ENCODE measurements around the gene CGB2. TPM values are rescaled to one million over a fixed set of nuclear protein-coding genes. Genes with fewer than 3 reads are reported as not detected.
"Not testable (repeated sequence)": the region's sequence is repeated elsewhere in the genome, so short reads cannot be mapped to it uniquely, and the experiment has no call there.

Gene CGB2
- total RNA-seq, 4 donors from 2014 or later, result not detected

DNA sequence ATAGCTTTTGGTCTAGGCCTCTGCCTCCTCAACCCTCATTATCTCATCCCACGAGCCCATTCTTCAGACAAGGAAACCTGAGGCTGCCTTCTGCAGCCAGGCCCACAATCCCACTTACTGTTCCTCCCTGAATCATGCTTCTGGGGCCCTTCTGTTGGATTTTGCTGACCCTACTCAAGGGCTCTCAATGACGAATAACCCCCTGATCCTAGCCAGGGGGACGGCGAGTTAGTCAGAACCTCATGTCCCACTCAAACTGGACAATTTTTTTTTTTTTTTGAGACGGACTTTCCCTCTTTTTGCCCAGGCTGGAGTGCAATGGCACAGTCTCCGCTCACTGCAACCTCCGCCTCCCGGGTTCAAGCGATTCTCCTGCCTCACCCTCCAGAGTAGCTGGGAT is 9.6 kb upstream of the CGB2 start:
- H3K36me3 ChIP-seq, result no peaks in the 10 kb centered on the region
- no peak overlapping the region for H3K4me3 ChIP-seq
- H3K9me3 ChIP-seq, result no peaks in the 10 kb centered on the region
- no peak for DNase-seq
- TF ChIP-seq, protein P1, sequence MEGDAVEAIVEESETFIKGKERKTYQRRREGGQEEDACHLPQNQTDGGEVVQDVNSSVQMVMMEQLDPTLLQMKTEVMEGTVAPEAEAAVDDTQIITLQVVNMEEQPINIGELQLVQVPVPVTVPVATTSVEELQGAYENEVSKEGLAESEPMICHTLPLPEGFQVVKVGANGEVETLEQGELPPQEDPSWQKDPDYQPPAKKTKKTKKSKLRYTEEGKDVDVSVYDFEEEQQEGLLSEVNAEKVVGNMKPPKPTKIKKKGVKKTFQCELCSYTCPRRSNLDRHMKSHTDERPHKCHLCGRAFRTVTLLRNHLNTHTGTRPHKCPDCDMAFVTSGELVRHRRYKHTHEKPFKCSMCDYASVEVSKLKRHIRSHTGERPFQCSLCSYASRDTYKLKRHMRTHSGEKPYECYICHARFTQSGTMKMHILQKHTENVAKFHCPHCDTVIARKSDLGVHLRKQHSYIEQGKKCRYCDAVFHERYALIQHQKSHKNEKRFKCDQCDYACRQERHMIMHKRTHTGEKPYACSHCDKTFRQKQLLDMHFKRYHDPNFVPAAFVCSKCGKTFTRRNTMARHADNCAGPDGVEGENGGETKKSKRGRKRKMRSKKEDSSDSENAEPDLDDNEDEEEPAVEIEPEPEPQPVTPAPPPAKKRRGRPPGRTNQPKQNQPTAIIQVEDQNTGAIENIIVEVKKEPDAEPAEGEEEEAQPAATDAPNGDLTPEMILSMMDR (IDR thresholded peaks at IDR 0.05), result no peak
- in situ Hi-C loops (cut with MboI; ENCODE audit: low pct_ligation_motif_present in 1 of 4, low pct_unique_long_range_greater_than_20kb in 1 of 4, low sequenced_read_pairs in 3 of 4) (no loop called here), intact Hi-C loops (cut with DNase I; ENCODE audit: low total_unique reads) (no loop called here)
- peaks cover 9 to 25% (median 23%) of the 10 kb centered on the region in 4 donors for H3K4me1 ChIP-seq
- peaks cover 40% of the 10 kb centered on the region for H3K27me3 ChIP-seq
- WGBS, 2 donors (ENCODE audit: low coverage in 1 of 2), result 88 to 94% methylated on average over 8 to 9 of the region's 9 CpGs
- no peak overlapping the region for H3K27ac ChIP-seq

DNA sequence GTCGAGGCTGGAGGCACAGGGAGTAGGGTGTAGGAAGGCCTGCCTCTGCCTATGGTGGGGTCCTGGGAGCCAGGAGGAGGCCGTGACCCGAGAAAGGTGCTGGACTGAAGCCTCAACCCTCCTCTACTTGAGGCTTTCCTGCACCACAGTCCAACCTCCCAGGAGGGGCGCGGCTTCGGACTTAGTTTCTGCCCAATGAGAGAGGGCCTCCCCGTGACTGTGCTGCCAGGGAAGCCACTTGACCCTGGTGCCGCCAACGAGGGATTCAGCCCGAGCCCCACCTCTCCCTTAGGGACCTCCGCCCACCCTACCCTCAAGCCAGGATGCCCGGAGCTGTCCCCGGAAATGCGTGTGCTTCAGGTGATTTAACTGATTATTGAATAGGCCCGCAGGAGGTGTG is 7.5 kb upstream of the CGB2 start, which contains the start of gene CGB3:
CGB3 (minus strand) TSS at position 101 of the 400 bp plus-strand sequence. CDS start 362 bp downstream, outside the sequence.
- H3K36me3 ChIP-seq; DNase-seq; H3K4me1 ChIP-seq; intact Hi-C loops (cut with DNase I; ENCODE audit: low total_unique reads); in situ Hi-C loops (cut with MboI; ENCODE audit: low pct_ligation_motif_present in 1 of 4, low pct_unique_long_range_greater_than_20kb in 1 of 4, low sequenced_read_pairs in 3 of 4); H3K27ac ChIP-seq; H3K9me3 ChIP-seq; H3K4me3 ChIP-seq: not testable (repeated sequence)
- 60% methylated on average over 9 of the region's 15 CpGs; no CpG with 5 or more reads in 1 of the 2 donors for WGBS, 2 donors (ENCODE audit: low coverage in 1 of 2)
- H3K27me3 ChIP-seq, result peaks cover 25% of the 10 kb centered on the region

DNA sequence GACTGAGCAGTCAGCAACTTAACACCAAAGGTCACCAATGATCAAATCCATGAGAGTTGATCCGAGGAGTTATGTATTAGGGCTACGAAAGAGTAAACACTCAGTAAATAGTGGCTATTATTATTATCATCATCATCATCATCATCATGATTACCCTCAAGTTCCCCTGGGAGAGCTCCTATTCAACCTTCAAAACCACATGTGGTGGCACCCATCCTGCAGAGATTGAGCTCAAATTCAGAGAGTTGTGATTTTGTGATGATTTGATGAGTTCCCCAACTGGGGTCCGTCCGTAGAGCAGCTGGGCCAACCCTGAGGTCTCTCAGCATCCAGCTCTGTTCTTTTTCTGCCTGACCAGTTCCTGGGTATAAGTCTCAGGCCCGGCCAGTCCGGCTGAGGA is 6.6 kb upstream of the CGB2 start:
- H3K4me3 ChIP-seq; intact Hi-C loops (cut with DNase I; ENCODE audit: low total_unique reads); H3K36me3 ChIP-seq; DNase-seq; H3K4me1 ChIP-seq; in situ Hi-C loops (cut with MboI; ENCODE audit: low pct_ligation_motif_present in 1 of 4, low pct_unique_long_range_greater_than_20kb in 1 of 4, low sequenced_read_pairs in 3 of 4); H3K9me3 ChIP-seq; H3K27ac ChIP-seq: not testable (repeated sequence)
- H3K27me3 ChIP-seq, result peaks cover 17% of the 10 kb centered on the region
- 82 to 100% methylated on average over 2 to 4 of the region's 6 CpGs for WGBS, 2 donors (ENCODE audit: low coverage in 1 of 2)

DNA sequence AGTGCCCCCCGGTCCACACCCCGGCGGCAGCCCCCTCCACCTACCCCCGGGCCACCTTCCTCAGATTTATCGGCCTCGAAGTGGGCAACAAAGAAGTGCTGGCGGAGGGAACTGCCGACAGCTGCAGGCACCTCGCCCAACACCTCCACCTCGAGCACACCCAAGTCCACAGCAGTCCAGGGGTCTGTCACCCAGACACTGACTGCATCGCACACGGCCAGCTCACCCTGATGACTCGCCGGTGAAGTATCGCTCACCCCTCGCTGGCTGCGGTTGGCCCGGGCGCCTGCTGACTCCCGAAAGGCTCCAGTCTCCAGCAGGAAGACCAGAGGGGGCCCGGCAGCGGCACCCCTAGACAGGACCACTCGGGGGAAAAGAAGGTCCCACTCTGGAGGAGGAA is 6.1 kb upstream of the CGB2 start:
- intact Hi-C loops (cut with DNase I; ENCODE audit: low total_unique reads); DNase-seq; H3K4me1 ChIP-seq; H3K36me3 ChIP-seq; in situ Hi-C loops (cut with MboI; ENCODE audit: low pct_ligation_motif_present in 1 of 4, low pct_unique_long_range_greater_than_20kb in 1 of 4, low sequenced_read_pairs in 3 of 4); H3K4me3 ChIP-seq; H3K27ac ChIP-seq; H3K9me3 ChIP-seq: not testable (repeated sequence)
- H3K27me3 ChIP-seq, result peaks cover 12% of the 10 kb centered on the region
- WGBS, 2 donors (ENCODE audit: low coverage in 1 of 2), result 60 to 85% methylated on average over 1 to 16 of the region's 23 CpGs

DNA sequence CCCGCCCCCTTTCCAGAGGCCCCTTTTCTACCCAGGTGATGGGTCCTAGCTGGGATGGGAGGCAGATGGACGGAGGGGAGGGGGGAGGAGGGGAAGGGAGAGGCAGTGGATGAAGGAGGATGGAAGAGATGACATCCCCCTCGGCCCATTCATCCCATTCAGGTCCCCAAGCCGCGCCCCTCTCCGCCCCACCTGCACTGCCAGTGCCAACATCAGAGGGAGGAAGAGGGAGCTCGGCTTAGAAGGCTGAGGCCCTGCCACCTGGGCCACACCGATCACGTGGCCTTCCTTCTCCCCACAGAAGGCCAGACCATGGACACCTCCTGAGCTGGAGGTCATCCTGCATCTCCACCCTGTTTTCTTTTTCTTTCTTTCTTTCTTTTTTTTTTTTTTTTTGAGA is 3.0 kb upstream of the CGB2 start:
- H3K27me3 ChIP-seq; DNase-seq; in situ Hi-C loops (cut with MboI; ENCODE audit: low pct_ligation_motif_present in 1 of 4, low pct_unique_long_range_greater_than_20kb in 1 of 4, low sequenced_read_pairs in 3 of 4); H3K9me3 ChIP-seq; H3K4me1 ChIP-seq; H3K27ac ChIP-seq; H3K36me3 ChIP-seq; intact Hi-C loops (cut with DNase I; ENCODE audit: low total_unique reads); H3K4me3 ChIP-seq: not testable (repeated sequence)
- 68% methylated on average over 9 of the region's 9 CpGs; no CpG with 5 or more reads in 1 of the 2 donors for WGBS, 2 donors (ENCODE audit: low coverage in 1 of 2)

DNA sequence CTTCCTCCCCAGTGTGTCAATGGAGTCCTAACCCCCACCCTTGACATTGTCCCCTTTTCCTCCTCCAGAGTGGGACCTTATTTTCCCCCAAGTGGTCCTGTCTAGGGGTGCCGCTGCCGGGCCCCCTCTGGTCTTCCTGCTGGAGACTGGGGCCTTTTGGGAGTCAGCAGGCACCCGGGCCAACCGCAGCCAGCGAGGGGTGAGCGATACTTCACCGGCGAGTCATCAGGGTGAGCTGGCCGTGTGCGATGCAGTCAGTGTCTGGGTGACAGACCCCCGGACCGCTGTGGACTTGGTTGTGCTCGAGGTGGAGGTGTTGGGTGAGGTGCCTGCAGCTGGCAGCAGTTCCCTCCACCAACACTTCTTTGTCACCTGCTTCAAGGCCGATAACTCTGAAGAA is 1.9 kb upstream of the CGB2 start:
- 91% methylated on average over 14 of the region's 14 CpGs; no CpG with 5 or more reads in 1 of the 2 donors for WGBS, 2 donors (ENCODE audit: low coverage in 1 of 2)
- H3K27ac ChIP-seq; intact Hi-C loops (cut with DNase I; ENCODE audit: low total_unique reads): not testable (repeated sequence)

DNA sequence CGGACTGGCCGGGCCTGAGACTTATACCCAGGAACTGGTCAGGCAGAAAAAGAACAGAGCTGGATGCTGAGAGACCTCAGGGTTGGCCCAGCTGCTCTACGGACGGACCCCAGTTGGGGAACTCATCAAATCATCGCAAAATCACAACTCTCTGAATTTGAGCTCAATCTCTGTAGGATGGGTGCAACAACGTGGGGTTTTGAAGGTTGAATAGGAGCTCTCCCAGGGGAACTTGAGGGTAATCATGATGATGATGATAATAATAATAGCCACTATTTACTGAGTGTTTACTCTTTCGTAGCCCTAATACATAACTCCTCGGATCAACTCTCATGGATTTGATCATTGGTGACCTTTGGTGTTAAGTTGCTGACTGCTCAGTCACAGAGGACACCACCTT is 1.4 kb upstream of the CGB2 start:
- H3K4me1 ChIP-seq; H3K27ac ChIP-seq; H3K9me3 ChIP-seq; H3K4me3 ChIP-seq; DNase-seq; H3K27me3 ChIP-seq; intact Hi-C loops (cut with DNase I; ENCODE audit: low total_unique reads); in situ Hi-C loops (cut with MboI; ENCODE audit: low pct_ligation_motif_present in 1 of 4, low pct_unique_long_range_greater_than_20kb in 1 of 4, low sequenced_read_pairs in 3 of 4); H3K36me3 ChIP-seq: not testable (repeated sequence)
- WGBS, 2 donors (ENCODE audit: low coverage in 1 of 2), result 86 to 91% methylated on average over 1 to 4 of the region's 8 CpGs

More for the DNA sequence above, 1.9 kb upstream of the CGB2 start:
- H3K36me3 ChIP-seq; DNase-seq; H3K9me3 ChIP-seq; H3K4me1 ChIP-seq; H3K27me3 ChIP-seq; H3K4me3 ChIP-seq; in situ Hi-C loops (cut with MboI; ENCODE audit: low pct_ligation_motif_present in 1 of 4, low pct_unique_long_range_greater_than_20kb in 1 of 4, low sequenced_read_pairs in 3 of 4): not testable (repeated sequence)
